Measurements from ENCODE around the gene CLRN3. TPM values are rescaled to one million over a fixed set of nuclear protein-coding genes. Genes with fewer than 3 reads are reported as not detected.
A peak's percentile ranks its signal among the peaks of the same experiment; 100 is the strongest.

CLRN3 gene
- total and polyA plus RNA-seq, 9 of the 15 experiments (the other 6 are each of a cell fraction or from before 2014, with no cell fraction given), result not detected

DNA sequence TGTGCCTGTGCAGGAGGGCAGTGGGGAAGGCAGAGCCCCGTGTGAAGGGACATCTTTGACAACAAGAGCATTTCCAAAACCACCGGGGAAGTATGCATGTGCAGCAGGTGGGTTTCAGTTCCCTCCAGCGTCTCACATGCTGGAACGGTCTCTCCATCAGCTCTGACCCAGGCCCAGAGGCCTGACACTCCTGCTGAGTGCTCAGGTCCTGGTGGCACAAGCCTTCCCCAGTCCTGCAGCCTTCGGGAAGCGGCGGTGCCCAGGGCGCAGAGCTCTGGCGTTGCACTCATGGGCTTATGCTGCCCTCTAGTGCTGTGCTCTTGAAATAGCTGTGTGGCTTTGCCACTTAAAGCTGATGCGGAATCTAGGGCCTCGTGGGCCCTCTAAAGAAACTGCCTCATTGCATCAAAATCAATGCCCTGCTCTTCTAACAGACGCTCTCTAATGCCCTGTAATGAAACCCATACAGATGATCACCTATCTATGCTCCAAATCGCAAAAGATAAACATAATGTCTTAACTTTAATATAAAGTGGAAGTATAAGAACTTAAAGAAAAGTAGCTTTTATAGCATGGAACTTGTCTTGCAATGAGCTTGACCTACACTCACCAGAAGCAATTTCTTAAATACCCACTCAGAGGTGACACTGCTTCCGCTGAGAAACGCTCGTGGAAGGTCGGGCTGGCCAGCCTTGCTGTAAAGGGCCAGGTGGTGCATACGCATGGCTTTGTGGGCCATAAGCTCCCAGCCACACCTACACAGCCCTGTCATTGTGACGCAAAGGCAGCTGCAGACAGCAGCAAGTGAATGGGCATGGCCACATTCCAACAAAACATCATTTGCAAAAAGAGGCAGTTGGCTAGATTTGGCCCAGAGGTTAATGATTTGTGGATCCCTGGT lies 38.6 kb downstream of the CLRN3 start:
- Histone ChIP-seq H3K79me2 (ENCODE audit: control insufficient read depth, insufficient read depth, low read length) (no peaks in the 10 kb centered on the region), H4K20me1 (replicated peaks; ENCODE audit: control insufficient read depth, insufficient read depth, low read length) (no peaks in the 10 kb centered on the region), H3K27ac (ENCODE audit: extremely low read depth, low read depth, low read length) (no peak overlapping the region), H3K9ac (ENCODE audit: insufficient read depth in 1 of 2, low read depth in 2 of 2, low read length in 2 of 2) (no peak overlapping the region), H2AFZ (ENCODE audit: low read depth, low read length) (no peak overlapping the region), H3K4me1 (replicated peaks in 1 of 2; ENCODE audit: control insufficient read depth in 2 of 2, insufficient read depth in 2 of 2, low read length in 2 of 2) (no peaks in the 10 kb centered on the region), H3K27me3 (ENCODE audit: control insufficient read depth in 2 of 2, insufficient read depth in 2 of 2, low read length in 2 of 2) (no peaks in the 10 kb centered on the region), H3K4me3 (no peak overlapping the region), H3K9me3 (replicated peaks; ENCODE audit: control insufficient read depth, insufficient read depth, low read depth, low read length) (no peaks in the 10 kb centered on the region), H3K4me2 (ENCODE audit: insufficient read depth, low read length) (no peak overlapping the region), H3K36me3 (ENCODE audit: control insufficient read depth, insufficient read depth, low read length) (no peaks in the 10 kb centered on the region), H3K9me1 (ENCODE audit: control insufficient read depth, insufficient read depth, low read length) (no peaks in the 10 kb centered on the region)
- peak; percentile 64; the same call in 1 of the 2 replicates for TF ChIP-seq STAG1 (CRISPR knock-in tag; IDR thresholded peaks at IDR 0.05; ENCODE audit: borderline replicate concordance)
- no peak for TF ChIP-seq TEAD1 (CRISPR knock-in tag; IDR thresholded peaks at IDR 0.05)
- no peak for TF ChIP-seq TAF15 (IDR thresholded peaks at IDR 0.05; ENCODE audit: low read depth, low read length)
- TF ChIP-seq, protein P1, sequence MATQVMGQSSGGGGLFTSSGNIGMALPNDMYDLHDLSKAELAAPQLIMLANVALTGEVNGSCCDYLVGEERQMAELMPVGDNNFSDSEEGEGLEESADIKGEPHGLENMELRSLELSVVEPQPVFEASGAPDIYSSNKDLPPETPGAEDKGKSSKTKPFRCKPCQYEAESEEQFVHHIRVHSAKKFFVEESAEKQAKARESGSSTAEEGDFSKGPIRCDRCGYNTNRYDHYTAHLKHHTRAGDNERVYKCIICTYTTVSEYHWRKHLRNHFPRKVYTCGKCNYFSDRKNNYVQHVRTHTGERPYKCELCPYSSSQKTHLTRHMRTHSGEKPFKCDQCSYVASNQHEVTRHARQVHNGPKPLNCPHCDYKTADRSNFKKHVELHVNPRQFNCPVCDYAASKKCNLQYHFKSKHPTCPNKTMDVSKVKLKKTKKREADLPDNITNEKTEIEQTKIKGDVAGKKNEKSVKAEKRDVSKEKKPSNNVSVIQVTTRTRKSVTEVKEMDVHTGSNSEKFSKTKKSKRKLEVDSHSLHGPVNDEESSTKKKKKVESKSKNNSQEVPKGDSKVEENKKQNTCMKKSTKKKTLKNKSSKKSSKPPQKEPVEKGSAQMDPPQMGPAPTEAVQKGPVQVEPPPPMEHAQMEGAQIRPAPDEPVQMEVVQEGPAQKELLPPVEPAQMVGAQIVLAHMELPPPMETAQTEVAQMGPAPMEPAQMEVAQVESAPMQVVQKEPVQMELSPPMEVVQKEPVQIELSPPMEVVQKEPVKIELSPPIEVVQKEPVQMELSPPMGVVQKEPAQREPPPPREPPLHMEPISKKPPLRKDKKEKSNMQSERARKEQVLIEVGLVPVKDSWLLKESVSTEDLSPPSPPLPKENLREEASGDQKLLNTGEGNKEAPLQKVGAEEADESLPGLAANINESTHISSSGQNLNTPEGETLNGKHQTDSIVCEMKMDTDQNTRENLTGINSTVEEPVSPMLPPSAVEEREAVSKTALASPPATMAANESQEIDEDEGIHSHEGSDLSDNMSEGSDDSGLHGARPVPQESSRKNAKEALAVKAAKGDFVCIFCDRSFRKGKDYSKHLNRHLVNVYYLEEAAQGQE (IDR thresholded peaks at IDR 0.05; ENCODE audit: borderline replicate concordance), result peak; percentile 56; the same call in 1 of the 2 replicates
- TF ChIP-seq, protein P1 (CRISPR knock-in tag; IDR thresholded peaks at IDR 0.05; ENCODE audit: low read depth), result no peak
- TF ChIP-seq SMC3 (conservative IDR thresholded peaks at IDR 0.05; ENCODE audit: insufficient read depth, low read depth, low read length), result peak; percentile 58
- no peak for TF ChIP-seq ZNF668 (CRISPR knock-in tag; IDR thresholded peaks at IDR 0.05)
- TF ChIP-seq RAD21 (CRISPR knock-in tag; conservative IDR thresholded peaks at IDR 0.05 in 1 of 2, IDR thresholded peaks at IDR 0.05 in 1 of 2), result peak; percentile 52 to 78
- TF ChIP-seq, protein P2, sequence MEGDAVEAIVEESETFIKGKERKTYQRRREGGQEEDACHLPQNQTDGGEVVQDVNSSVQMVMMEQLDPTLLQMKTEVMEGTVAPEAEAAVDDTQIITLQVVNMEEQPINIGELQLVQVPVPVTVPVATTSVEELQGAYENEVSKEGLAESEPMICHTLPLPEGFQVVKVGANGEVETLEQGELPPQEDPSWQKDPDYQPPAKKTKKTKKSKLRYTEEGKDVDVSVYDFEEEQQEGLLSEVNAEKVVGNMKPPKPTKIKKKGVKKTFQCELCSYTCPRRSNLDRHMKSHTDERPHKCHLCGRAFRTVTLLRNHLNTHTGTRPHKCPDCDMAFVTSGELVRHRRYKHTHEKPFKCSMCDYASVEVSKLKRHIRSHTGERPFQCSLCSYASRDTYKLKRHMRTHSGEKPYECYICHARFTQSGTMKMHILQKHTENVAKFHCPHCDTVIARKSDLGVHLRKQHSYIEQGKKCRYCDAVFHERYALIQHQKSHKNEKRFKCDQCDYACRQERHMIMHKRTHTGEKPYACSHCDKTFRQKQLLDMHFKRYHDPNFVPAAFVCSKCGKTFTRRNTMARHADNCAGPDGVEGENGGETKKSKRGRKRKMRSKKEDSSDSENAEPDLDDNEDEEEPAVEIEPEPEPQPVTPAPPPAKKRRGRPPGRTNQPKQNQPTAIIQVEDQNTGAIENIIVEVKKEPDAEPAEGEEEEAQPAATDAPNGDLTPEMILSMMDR (IDR thresholded peaks at IDR 0.05 in 2 of 3, conservative IDR thresholded peaks at IDR 0.05 in 1 of 3; ENCODE audit: insufficient read depth in 2 of 3, low read depth in 1 of 3, low read length in 3 of 3), result peak; percentile 55 to 69 (median 59)
- TF ChIP-seq BRCA1 (IDR thresholded peaks at IDR 0.05), result no peak
- no peak for TF ChIP-seq BRCA1 (CRISPR knock-in tag; IDR thresholded peaks at IDR 0.05)
- BruUV-seq (replicated peaks), result no TSS peak
- ChIA-PET CTCF (ENCODE audit: low intra/inter-chr PET ratio) (no interaction called here), POLR2A (no interaction called here)
- peak; percentile 95 for ATAC-seq
- FAIRE-seq, result no peak
- intact Hi-C loops (cut with micrococcal nuclease) (loop anchor here (2.0 to 5.0 kb wide), 2 partner anchors 137 to 1871 kb away; no protein-coding TSS in a partner anchor), in situ Hi-C loops (cut with MboI) (no loop called here)
- peak; percentile 45 to 55 (median 51) for DNase-seq (ENCODE audit: extremely low read depth in 1 of 4, low spot score in 3 of 4)
- WGBS (ENCODE audit: insufficient coverage, low coverage, missing lambda C conversion rate), result 4% methylated on average over 19 of the region's 19 CpGs
